Measurements from ENCODE around the gene NPEPL1.

DNA sequence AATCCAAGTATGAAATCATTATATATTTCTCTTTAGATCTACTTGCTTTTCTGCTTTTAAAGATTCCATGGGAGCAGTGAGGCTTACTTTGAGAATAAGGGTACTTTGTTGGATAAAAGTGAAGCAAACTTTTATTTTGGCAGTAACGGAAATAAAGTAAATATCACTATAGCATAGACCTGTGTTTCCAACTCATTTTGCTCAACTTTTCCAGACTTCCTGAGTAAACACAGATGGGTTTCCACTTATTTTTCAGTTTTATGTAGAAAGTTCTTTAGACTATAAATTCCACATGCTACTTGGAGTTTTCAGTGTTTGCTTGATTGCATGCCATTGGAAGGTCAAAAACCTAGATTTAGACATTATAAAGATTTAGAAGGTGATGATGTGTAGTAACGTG lies 35.3 kb upstream of the NPEPL1 start:
- TF ChIP-seq POLR2AphosphoS5 (IDR thresholded peaks at IDR 0.05; ENCODE audit: low read depth, low read length) (no peak), TAF1 (IDR thresholded peaks at IDR 0.05; ENCODE audit: borderline replicate concordance, insufficient read depth, low read length) (no peak), SIN3A (IDR thresholded peaks at IDR 0.05; ENCODE audit: borderline replicate concordance, insufficient read depth, low read length) (no peak)
- TF ChIP-seq, protein P1, sequence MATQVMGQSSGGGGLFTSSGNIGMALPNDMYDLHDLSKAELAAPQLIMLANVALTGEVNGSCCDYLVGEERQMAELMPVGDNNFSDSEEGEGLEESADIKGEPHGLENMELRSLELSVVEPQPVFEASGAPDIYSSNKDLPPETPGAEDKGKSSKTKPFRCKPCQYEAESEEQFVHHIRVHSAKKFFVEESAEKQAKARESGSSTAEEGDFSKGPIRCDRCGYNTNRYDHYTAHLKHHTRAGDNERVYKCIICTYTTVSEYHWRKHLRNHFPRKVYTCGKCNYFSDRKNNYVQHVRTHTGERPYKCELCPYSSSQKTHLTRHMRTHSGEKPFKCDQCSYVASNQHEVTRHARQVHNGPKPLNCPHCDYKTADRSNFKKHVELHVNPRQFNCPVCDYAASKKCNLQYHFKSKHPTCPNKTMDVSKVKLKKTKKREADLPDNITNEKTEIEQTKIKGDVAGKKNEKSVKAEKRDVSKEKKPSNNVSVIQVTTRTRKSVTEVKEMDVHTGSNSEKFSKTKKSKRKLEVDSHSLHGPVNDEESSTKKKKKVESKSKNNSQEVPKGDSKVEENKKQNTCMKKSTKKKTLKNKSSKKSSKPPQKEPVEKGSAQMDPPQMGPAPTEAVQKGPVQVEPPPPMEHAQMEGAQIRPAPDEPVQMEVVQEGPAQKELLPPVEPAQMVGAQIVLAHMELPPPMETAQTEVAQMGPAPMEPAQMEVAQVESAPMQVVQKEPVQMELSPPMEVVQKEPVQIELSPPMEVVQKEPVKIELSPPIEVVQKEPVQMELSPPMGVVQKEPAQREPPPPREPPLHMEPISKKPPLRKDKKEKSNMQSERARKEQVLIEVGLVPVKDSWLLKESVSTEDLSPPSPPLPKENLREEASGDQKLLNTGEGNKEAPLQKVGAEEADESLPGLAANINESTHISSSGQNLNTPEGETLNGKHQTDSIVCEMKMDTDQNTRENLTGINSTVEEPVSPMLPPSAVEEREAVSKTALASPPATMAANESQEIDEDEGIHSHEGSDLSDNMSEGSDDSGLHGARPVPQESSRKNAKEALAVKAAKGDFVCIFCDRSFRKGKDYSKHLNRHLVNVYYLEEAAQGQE (IDR thresholded peaks at IDR 0.05; ENCODE audit: insufficient read depth in 1 of 2, low read depth in 2 of 2, low read length in 2 of 2), result no peak

All from PFSK-1 (cell line).